HG03520 (cell line): ENCODE measurements around the gene TBL1Y.
"Not testable (repeated sequence)": the region's sequence is repeated elsewhere in the genome, so short reads cannot be mapped to it uniquely, and the experiment has no call there.

ENCODE experiments used
- ATAC-seq: cut with Tn5 transposase; IDR thresholded peaks from one replicate; pipeline ENCODE4 v1.9.1; 2021; ENCODE audit warnings: mild to moderate bottlenecking, moderate library complexity; ENCODE audit not compliant: unreplicated experiment

Gene TBL1Y

GRCh38 chrY:6910372-6911252, at the start of gene TBL1Y:
Gene TBL1Y (plus strand): TSS chrY:6910697. CDS start chrY:7025085, 114,388 bp downstream.
- no peak for ATAC-seq

- no peak for ATAC-seq
Observed at GRCh38 chrY:6894496-6894895, 16.0 kb upstream of the TBL1Y start.

GRCh38 chrY:6895236-6895635, 15.3 kb upstream of the TBL1Y start:
- no peak for ATAC-seq

- ATAC-seq = not testable (repeated sequence)
Observed at GRCh38 chrY:6902116-6902515, 8.4 kb upstream of the TBL1Y start.

GRCh38 chrY:6907591-6907990, 2.9 kb upstream of the TBL1Y start:
- ATAC-seq = no peak

GRCh38 chrY:6908021-6908420, 2.5 kb upstream of the TBL1Y start:
- ATAC-seq = not testable (repeated sequence)

- no peak for ATAC-seq
Observed at GRCh38 chrY:6909118-6909521, 1.4 kb upstream of the TBL1Y start.

- no peak for ATAC-seq
Observed at GRCh38 chrY:6909856-6910255, 641 bp upstream of the TBL1Y start.

- no peak for ATAC-seq
Observed at GRCh38 chrY:6911253-6911881, 870 bp downstream of the TBL1Y start, which contains the start of gene AMELY. Gene AMELY (minus strand): TSS chrY:6911752. CDS start chrY:6872608, 39,144 bp downstream.

GRCh38 chrY:6913362-6913761, 2.9 kb downstream of the TBL1Y start:
- no peak for ATAC-seq

- no peak for ATAC-seq
Observed at GRCh38 chrY:6921061-6921460, 10.6 kb downstream of the TBL1Y start.

- no peak for ATAC-seq
Observed at GRCh38 chrY:6928265-6928664, 17.8 kb downstream of the TBL1Y start.

GRCh38 chrY:6929237-6929636, 18.7 kb downstream of the TBL1Y start:
- no peak for ATAC-seq

- ATAC-seq = no peak
Observed at GRCh38 chrY:6931779-6932396, 21.4 kb downstream of the TBL1Y start.

- ATAC-seq = no peak
Observed at GRCh38 chrY:6935497-6935896, 25.0 kb downstream of the TBL1Y start.

- ATAC-seq = no peak
Observed at GRCh38 chrY:6947695-6948094, 37.2 kb downstream of the TBL1Y start.

GRCh38 chrY:6948378-6948777, 37.9 kb downstream of the TBL1Y start:
- no peak for ATAC-seq

GRCh38 chrY:6949947-6950346, 39.5 kb downstream of the TBL1Y start:
- no peak for ATAC-seq

- no peak for ATAC-seq
Observed at GRCh38 chrY:6964732-6965131, 54.2 kb downstream of the TBL1Y start.

- ATAC-seq = no peak
Observed at GRCh38 chrY:6966521-6966920, 56.0 kb downstream of the TBL1Y start.

GRCh38 chrY:6967736-6968135, 57.2 kb downstream of the TBL1Y start:
- no peak for ATAC-seq

- no peak for ATAC-seq
Observed at GRCh38 chrY:6968191-6968590, 57.7 kb downstream of the TBL1Y start.
